ENCODE results near the gene ARMC8. TPM values are rescaled to one million over a fixed set of nuclear protein-coding genes. Genes with fewer than 3 reads are reported as not detected.

ARMC8 gene
- total RNA-seq, 2 donors from 2014 or later: 29.8 to 103 TPM

GRCh38 chr3:138338244-138338643 is 151.1 kb downstream of the ARMC8 start:
- no peak overlapping the region for H3K4me3 ChIP-seq
- no peak for TF ChIP-seq POLR2A (IDR thresholded peaks at IDR 0.05)
- TF ChIP-seq, protein P1, sequence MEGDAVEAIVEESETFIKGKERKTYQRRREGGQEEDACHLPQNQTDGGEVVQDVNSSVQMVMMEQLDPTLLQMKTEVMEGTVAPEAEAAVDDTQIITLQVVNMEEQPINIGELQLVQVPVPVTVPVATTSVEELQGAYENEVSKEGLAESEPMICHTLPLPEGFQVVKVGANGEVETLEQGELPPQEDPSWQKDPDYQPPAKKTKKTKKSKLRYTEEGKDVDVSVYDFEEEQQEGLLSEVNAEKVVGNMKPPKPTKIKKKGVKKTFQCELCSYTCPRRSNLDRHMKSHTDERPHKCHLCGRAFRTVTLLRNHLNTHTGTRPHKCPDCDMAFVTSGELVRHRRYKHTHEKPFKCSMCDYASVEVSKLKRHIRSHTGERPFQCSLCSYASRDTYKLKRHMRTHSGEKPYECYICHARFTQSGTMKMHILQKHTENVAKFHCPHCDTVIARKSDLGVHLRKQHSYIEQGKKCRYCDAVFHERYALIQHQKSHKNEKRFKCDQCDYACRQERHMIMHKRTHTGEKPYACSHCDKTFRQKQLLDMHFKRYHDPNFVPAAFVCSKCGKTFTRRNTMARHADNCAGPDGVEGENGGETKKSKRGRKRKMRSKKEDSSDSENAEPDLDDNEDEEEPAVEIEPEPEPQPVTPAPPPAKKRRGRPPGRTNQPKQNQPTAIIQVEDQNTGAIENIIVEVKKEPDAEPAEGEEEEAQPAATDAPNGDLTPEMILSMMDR (IDR thresholded peaks at IDR 0.05): no peak
- no peaks in the 10 kb centered on the region for H3K9me3 ChIP-seq
- H3K4me1 ChIP-seq: peaks cover 14% of the 10 kb centered on the region
- DNase-seq: no peak
- H3K27ac ChIP-seq: no peak overlapping the region
- no peak for ATAC-seq
- H3K36me3 ChIP-seq (replicated peaks in 1 of 2; ENCODE audit: insufficient read depth in 1 of 2, low read depth in 2 of 2): no peaks in the 10 kb centered on the region
- intact Hi-C loops (cut with DNase I): no loop called here
- no peaks in the 10 kb centered on the region for H3K27me3 ChIP-seq
- WGBS, 2 donors: 62 to 71% methylated on average over 5 of the region's 5 CpGs

DNA sequence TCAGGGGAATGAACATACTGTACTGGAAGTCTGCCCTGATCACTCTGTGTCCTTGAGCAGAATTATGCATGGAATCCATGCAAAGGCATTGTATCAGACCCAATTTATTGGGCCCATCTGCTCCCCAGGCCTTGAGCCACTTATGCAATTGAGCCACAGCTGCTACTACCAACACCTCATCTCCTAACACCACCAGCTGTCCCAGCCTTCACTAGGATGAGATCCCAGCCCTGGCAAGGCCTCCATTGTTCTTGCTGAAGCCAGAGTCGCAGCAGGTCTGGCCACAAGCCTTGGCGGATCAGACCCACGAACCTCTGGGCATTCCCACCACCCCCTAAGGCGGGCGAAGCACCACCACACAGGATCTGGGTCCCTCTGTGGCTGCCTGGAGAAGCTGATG is 151.7 kb downstream of the ARMC8 start:
- intact Hi-C loops (cut with DNase I): no loop called here
- Histone ChIP-seq H3K27me3 (no peaks in the 10 kb centered on the region), H3K27ac (no peak overlapping the region), H3K4me1 (peaks cover 14% of the 10 kb centered on the region), H3K36me3 (replicated peaks in 1 of 2; ENCODE audit: insufficient read depth in 1 of 2, low read depth in 2 of 2) (no peaks in the 10 kb centered on the region), H3K9me3 (no peaks in the 10 kb centered on the region), H3K4me3 (no peak overlapping the region)
- ATAC-seq: no peak
- TF ChIP-seq, protein P1 (IDR thresholded peaks at IDR 0.05): no peak
- TF ChIP-seq POLR2A (IDR thresholded peaks at IDR 0.05): no peak
- WGBS, 2 donors: 87 to 88% methylated on average over 5 of the region's 5 CpGs
- no peak for DNase-seq

DNA sequence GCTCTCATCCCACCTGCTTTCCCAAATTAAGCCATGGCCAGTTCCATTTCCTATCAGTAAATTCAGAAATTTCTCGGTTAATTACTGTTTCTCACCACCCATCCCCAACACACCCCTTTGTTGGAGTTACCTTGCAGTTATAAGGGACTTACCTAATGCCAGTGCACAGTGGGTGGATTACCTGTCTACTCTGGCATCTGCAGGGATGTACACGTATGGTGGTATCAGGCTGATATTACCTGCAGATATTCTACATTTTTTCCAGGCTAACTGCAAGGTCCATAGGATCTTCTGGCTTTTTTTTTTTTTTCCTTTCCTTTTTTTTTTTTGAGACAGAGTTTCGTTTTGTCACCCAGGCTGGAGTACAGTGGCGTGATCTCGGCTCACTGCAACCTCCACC is 153.4 kb downstream of the ARMC8 start:
- no peak for DNase-seq
- intact Hi-C loops (cut with DNase I): no loop called here
- no peak for ATAC-seq
- Histone ChIP-seq H3K27me3 (no peaks in the 10 kb centered on the region), H3K9me3 (no peaks in the 10 kb centered on the region), H3K27ac (no peak overlapping the region), H3K4me1 (peaks cover 5% of the 10 kb centered on the region), H3K36me3 (replicated peaks in 1 of 2; ENCODE audit: insufficient read depth in 1 of 2, low read depth in 2 of 2) (no peaks in the 10 kb centered on the region), H3K4me3 (no peak overlapping the region)
- 86 to 93% methylated on average over 5 of the region's 5 CpGs for WGBS, 2 donors
- no peak for TF ChIP-seq POLR2A (IDR thresholded peaks at IDR 0.05)
- TF ChIP-seq, protein P1 (IDR thresholded peaks at IDR 0.05): no peak

DNA sequence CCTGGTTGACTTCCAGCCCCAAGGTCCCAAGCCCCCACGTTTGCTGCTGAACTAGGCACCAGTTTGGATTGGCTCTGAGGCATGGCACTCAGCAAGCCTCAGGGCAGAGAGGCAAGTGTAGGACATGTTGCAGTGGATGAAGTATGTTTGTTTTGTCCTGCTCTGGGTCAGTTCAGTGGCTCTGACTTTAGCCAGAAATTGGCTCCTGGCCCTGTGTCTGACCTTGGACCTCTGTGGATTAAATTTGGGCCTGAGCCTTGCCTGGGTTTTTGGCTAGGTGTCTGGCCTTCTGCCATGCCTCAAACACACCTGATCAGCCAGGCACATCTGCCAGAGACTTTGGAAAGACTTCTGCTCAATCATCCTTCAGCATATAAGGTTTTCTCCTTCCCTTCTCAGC is 157.7 kb downstream of the ARMC8 start:
- no peak for TF ChIP-seq POLR2A (IDR thresholded peaks at IDR 0.05)
- TF ChIP-seq, protein P1 (IDR thresholded peaks at IDR 0.05): no peak
- Histone ChIP-seq H3K27me3 (no peaks in the 10 kb centered on the region), H3K27ac (no peak overlapping the region), H3K4me1 (peaks cover 16% of the 10 kb centered on the region), H3K4me3 (no peak overlapping the region), H3K9me3 (no peaks in the 10 kb centered on the region), H3K36me3 (replicated peaks in 1 of 2; ENCODE audit: insufficient read depth in 1 of 2, low read depth in 2 of 2) (no peaks in the 10 kb centered on the region)
- intact Hi-C loops (cut with DNase I): no loop called here
- WGBS, 2 donors: 15% methylated on average over 1 of the region's 1 CpG; no CpG with 5 or more reads in 1 of the 2 donors
- no peak for ATAC-seq
- peak in 3 of 4 donors; percentile 33 to 40 (median 38) for DNase-seq

Other genes starting within 250 kb of the ARMC8 start
- gene CLDN18, start 177.1 kb upstream of the ARMC8 start, total RNA-seq: 10 to 100 TPM in 1 of 2 donors, 1 to 10 TPM in 1; 2.0 to 10.1 TPM
- 10 to 100 TPM; 33.7 to 70.2 TPM for gene DZIP1L, start 71.7 kb upstream of the ARMC8 start, total RNA-seq
- 1 to 10 TPM; 1.8 to 4.0 TPM for gene A4GNT, start 54.9 kb upstream of the ARMC8 start, total RNA-seq
- gene DBR1, start 12.4 kb upstream of the ARMC8 start, total RNA-seq: 10 to 100 TPM in 1 of 2 donors, 1 to 10 TPM in 1; 4.3 to 11.7 TPM
- gene NME9, start 142.6 kb downstream of the ARMC8 start, total RNA-seq: 1 to 10 TPM in 1 of 2 donors, not detected in 1; 1.3 TPM
- 10 to 100 TPM in 1 of 2 donors, 1 to 10 TPM in 1; 9.9 to 20.1 TPM for gene MRAS, start 161.3 kb downstream of the ARMC8 start, total RNA-seq
- 1 to 10 TPM; 2.0 to 6.0 TPM for gene ESYT3, start 247.3 kb downstream of the ARMC8 start, total RNA-seq

Measured in body of pancreas (tissue), 4 donors.